Endothelial cell of umbilical vein (primary cell): ENCODE results near the gene PSAP. TPM values are rescaled to one million over a fixed set of nuclear protein-coding genes. Genes with fewer than 3 reads are reported as not detected.

Experiments
- BruUV-seq: library from RNA; stranded (reverse); fragments of 400-500 nt; replicated peaks from 2 replicates; lab custom pipeline; 2021; lab: Mats Ljungman, UMichigan
- CTCF ChIA-PET: fragments of 300-600, 350-600 bp; sonication (Branson Sonifier 250); formaldehyde crosslinking; loops from one replicate; lab custom pipeline; 2021; ENCODE audit warnings: antibody characterized with exemption, inconsistent platforms; lab: Charles Lee
- POLR2A ChIA-PET: fragments of 300-600, 350-600 bp; sonication (Branson Sonifier 250); formaldehyde crosslinking; loops from one replicate; lab custom pipeline; 2021; ENCODE audit warnings: antibody characterized with exemption, inconsistent platforms; lab: Charles Lee
- DNase-seq: peaks from one replicate; pipeline ENCODE4 v3.0.0-alpha.2; 2011; ENCODE audit warnings: low read depth, low spot score
- FAIRE-seq: peaks from 2 replicates; lab custom pipeline; 2011; peaks lifted over from hg19 to GRCh38; lab: Jason Lieb, UNC
- H2AFZ ChIP-seq: 2 replicates; pipeline ENCODE4 v1.6.0; 2012; ENCODE audit warnings: low read depth, low read length, control low read depth, inconsistent platforms
- H3K27ac ChIP-seq: 2 replicates; pipeline ENCODE4 v1.5.1; 2011; ENCODE audit warnings: low read depth, mild to moderate bottlenecking, control low read depth, low read length, moderate library complexity; ENCODE audit not compliant: insufficient read depth
- H3K27me3 ChIP-seq, 2 experiments: 2 replicates each; pipeline versions ENCODE4 v1.6.0 to v1.6.1; 2011; ENCODE audit warnings: low read length in 2 of 2, mixed read lengths in 1 of 2; ENCODE audit not compliant: control insufficient read depth in 2 of 2, insufficient read depth in 2 of 2
- H3K36me3 ChIP-seq, 2 experiments: 2 replicates in 1 of 2; 3 replicates in 1 of 2; pipeline ENCODE4 v1.5.1; 2011; ENCODE audit warnings: low read length in 2 of 2, mild to moderate bottlenecking in 1 of 2, moderate library complexity in 1 of 2; ENCODE audit not compliant: control insufficient read depth in 2 of 2, insufficient read depth in 2 of 2; ENCODE audit errors: extremely low read depth in 1 of 2
- H3K4me1 ChIP-seq: 3 replicates; pipeline ENCODE4 v1.5.1; 2011; ENCODE audit warnings: mild to moderate bottlenecking, low read length; ENCODE audit not compliant: control insufficient read depth, insufficient read depth; ENCODE audit errors: extremely low read depth
- H3K4me2 ChIP-seq: 2 replicates; pipeline ENCODE4 v1.6.1; 2011; ENCODE audit warnings: low read length, control low read depth, mixed read lengths; ENCODE audit not compliant: insufficient read depth
- H3K4me3 ChIP-seq, 3 experiments: fragments of 200-600 bp in 1 of 3; sonication (generic), shearing (Covaris generic) in 1 of 3; replicated peaks in 1 of 3; 2 replicates each; pipeline ENCODE4 v1.5.1; 2011 to 2016; ENCODE audit warnings: control low read depth in 3 of 3, low read length in 3 of 3, mild to moderate bottlenecking in 2 of 3, inconsistent platforms in 1 of 3, low read depth in 1 of 3, moderate library complexity in 1 of 3; ENCODE audit not compliant: insufficient read depth in 1 of 3
- H3K79me2 ChIP-seq: 2 replicates; pipeline ENCODE4 v1.6.0; 2012; ENCODE audit warnings: low read length, inconsistent platforms; ENCODE audit not compliant: control insufficient read depth, insufficient read depth
- H3K9ac ChIP-seq: replicated peaks from 2 replicates; pipeline ENCODE3; 2011; ENCODE audit warnings: low read length, control low read depth; ENCODE audit not compliant: insufficient read depth; ENCODE audit errors: extremely low read depth
- H3K9me1 ChIP-seq: replicated peaks from 3 replicates; pipeline ENCODE4 v1.6.0; 2011; ENCODE audit warnings: mild to moderate bottlenecking, low read length; ENCODE audit not compliant: control insufficient read depth, insufficient read depth; ENCODE audit errors: extremely low read depth
- H3K9me3 ChIP-seq: replicated peaks from 2 replicates; pipeline ENCODE4 v1.5.1; 2012; ENCODE audit warnings: low read length, inconsistent platforms; ENCODE audit not compliant: control insufficient read depth, insufficient read depth
- H4K20me1 ChIP-seq: replicated peaks from 2 replicates; pipeline ENCODE3; 2011; ENCODE audit warnings: mild to moderate bottlenecking, low read length; ENCODE audit not compliant: control insufficient read depth, insufficient read depth; ENCODE audit errors: extremely low read depth
- CTCF ChIP-seq, 2 donors: IDR thresholded peaks; 1 replicate in 1 of 2; 2 replicates in 1 of 2; pipeline ENCODE4 v1.5.1; 2011; ENCODE audit warnings: low read length in 2 of 2, mild to moderate bottlenecking in 2 of 2, moderate library complexity in 2 of 2, control low read depth in 1 of 2, inconsistent platforms in 1 of 2, low read depth in 1 of 2; ENCODE audit not compliant: insufficient read depth in 1 of 2; ENCODE audit errors: extremely low read depth in 1 of 2
- EZH2 ChIP-seq: IDR thresholded peaks from 2 replicates; pipeline ENCODE4 v1.6.1; 2012; ENCODE audit warnings: borderline replicate concordance, low read depth, mild to moderate bottlenecking, moderate library complexity, low read length, inconsistent platforms; ENCODE audit not compliant: severe bottlenecking
- FOS ChIP-seq: IDR thresholded peaks from 2 replicates; pipeline ENCODE4 v1.6.1; 2011; ENCODE audit warnings: mild to moderate bottlenecking, low read length, moderate library complexity, borderline replicate concordance; ENCODE audit not compliant: insufficient read depth
- GATA2 ChIP-seq: IDR thresholded peaks from 2 replicates; pipeline ENCODE4 v1.7.0; 2011; ENCODE audit warnings: low read depth, mild to moderate bottlenecking, moderate library complexity, mixed read lengths, low read length; ENCODE audit not compliant: insufficient read length, insufficient read depth
- JUN ChIP-seq: IDR thresholded peaks from 2 replicates; pipeline ENCODE4 v1.6.1; 2011; ENCODE audit warnings: borderline replicate concordance, low read depth; ENCODE audit not compliant: insufficient read length, insufficient read depth
- MYC ChIP-seq: IDR thresholded peaks from one replicate; pipeline ENCODE4 v1.6.1; 2011; ENCODE audit warnings: mild to moderate bottlenecking, low read depth, low read length
- POLR2A ChIP-seq: IDR thresholded peaks from 2 replicates; pipeline ENCODE4 v1.6.1; 2012; ENCODE audit warnings: low read depth, mild to moderate bottlenecking, control low read depth, low read length
- POLR2AphosphoS5 ChIP-seq: IDR thresholded peaks from 2 replicates; pipeline ENCODE4 v1.6.1; 2012; ENCODE audit warnings: low read depth, mild to moderate bottlenecking, control low read depth, low read length, moderate library complexity; ENCODE audit not compliant: insufficient read depth
- dilution Hi-C: fragments of 300-500 bp; cut with MboI; formaldehyde crosslinking; loops from one replicate; pipeline ENCODE4 v1.15.0; 2019; ENCODE audit warnings: low sequenced_read_pairs; ENCODE audit not compliant: extremely low pct_ligation_motif_present
- intact Hi-C: fragments of 100-400 bp; cut with micrococcal nuclease; formaldehyde crosslinking; loops from one replicate; pipeline ENCODE4 v1.10.0; 2022
- polyA plus RNA-seq, 4 experiments: library from polyadenylated mRNA; depleted of rRNA in 3 of 4; stranded (reverse) in 3 of 4; unstranded in 1 of 4; fragments of >200 nt; gene quantifications; 2 replicates each; pipeline versions ENCODE4 v1.2.1 to v1.2.3, GENCODE V29; 2011 to 2012; ENCODE audit warnings: missing spikeins in 1 of 4
- total RNA-seq: library from RNA; stranded (reverse); gene quantifications from 2 replicates; pipeline ENCODE4 v1.2.3, GENCODE V29; 2021
- TF ChIP-seq, protein P1 (sequence below): IDR thresholded peaks from 2 replicates; pipeline ENCODE4 v1.6.1; 2011; ENCODE audit not compliant: insufficient read depth, insufficient read length

PSAP gene
- total and polyA plus RNA-seq, 2 donors (not counting 3 experiments of a cell fraction or from before 2014, with no cell fraction given) = 644 to 1,476 TPM

GRCh38 chr10:71833451-71834342, 17.4 kb downstream of the PSAP start:
- CTCF ChIA-PET = interaction anchor here (9.6 kb wide), 1 partner anchor 62 kb away, joined by 152 read pairs; no protein-coding TSS in a partner anchor
- Histone ChIP-seq H3K9ac (no peak overlapping the region), H3K79me2 (peaks cover 61% of the 10 kb centered on the region)

More at GRCh38 chr10:71833451-71834342, 17.4 kb downstream of the PSAP start:
- BruUV-seq = no TSS peak
- TF ChIP-seq CTCF (IDR thresholded peaks at IDR 0.05; ENCODE audit: extremely low read depth in 1 of 2, insufficient read depth in 1 of 2, low read depth in 1 of 2, low read length in 2 of 2) (no peak), POLR2A (no peak), MYC (no peak), FOS (no peak), POLR2AphosphoS5 (no peak), EZH2 (no peak), GATA2 (no peak), JUN (no peak)
- TF ChIP-seq, protein P1, sequence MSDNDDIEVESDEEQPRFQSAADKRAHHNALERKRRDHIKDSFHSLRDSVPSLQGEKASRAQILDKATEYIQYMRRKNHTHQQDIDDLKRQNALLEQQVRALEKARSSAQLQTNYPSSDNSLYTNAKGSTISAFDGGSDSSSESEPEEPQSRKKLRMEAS = no peak
- FAIRE-seq = no peak
- no peak for DNase-seq
- Histone ChIP-seq H3K4me3 (no peak overlapping the region), H3K27me3 (no peaks in the 10 kb centered on the region), H3K4me1 (peaks cover 23% of the 10 kb centered on the region), H3K9me3 (no peaks in the 10 kb centered on the region), H3K4me2 (no peak overlapping the region), H2AFZ (no peak overlapping the region), H4K20me1 (peaks cover 6% of the 10 kb centered on the region), H3K36me3 (peaks cover 16 to 46% of the 10 kb centered on the region in 2 experiments), H3K27ac (no peak overlapping the region), H3K9me1 (no peaks in the 10 kb centered on the region)
- dilution Hi-C loops = no loop called here
- POLR2A ChIA-PET = no interaction called here
- intact Hi-C loops = no loop called here
